WTC11 (cell line): Measurements from ENCODE around the gene GSN. TPM values are rescaled to one million over a fixed set of nuclear protein-coding genes. Genes with fewer than 3 reads are reported as not detected.

Source experiments
- ATAC-seq: fragments of 200-7000 bp; cut with Tn5 transposase; 2 replicates; pipeline ENCODE4 v1.10.0; 2021; ENCODE audit warnings: mild to moderate bottlenecking, moderate library complexity
- CTCF ChIA-PET: fragments of 300-600 bp; sonication (Branson Sonifier 250); formaldehyde crosslinking; loops from one replicate; lab custom pipeline; 2021; ENCODE audit warnings: antibody characterized with exemption; lab: Charles Lee
- POLR2A ChIA-PET: fragments of 350-600 bp; sonication (Branson Sonifier 250); formaldehyde crosslinking; loops from one replicate; lab custom pipeline; 2021; ENCODE audit warnings: antibody characterized with exemption; lab: Charles Lee
- DNase-seq: peaks from one replicate; pipeline ENCODE4 v3.0.0; 2021; ENCODE audit warnings: low spot score
- H3K27ac Mint-ChIP-seq: 2 replicates; pipeline ENCODE4 v1.8.0; 2021; ENCODE audit warnings: mixed read lengths
- H3K27me3 Mint-ChIP-seq: 2 replicates; pipeline ENCODE4 v1.8.0; 2021; ENCODE audit warnings: low read depth, mild to moderate bottlenecking, moderate library complexity, mixed read lengths
- H3K36me3 Mint-ChIP-seq: 2 replicates; pipeline ENCODE4 v1.8.0; 2021; ENCODE audit warnings: mixed read lengths
- H3K4me1 Mint-ChIP-seq: 2 replicates; pipeline ENCODE4 v1.8.0; 2022; ENCODE audit warnings: mixed read lengths
- H3K4me3 Mint-ChIP-seq: 2 replicates; pipeline ENCODE4 v1.8.0; 2021; ENCODE audit warnings: mild to moderate bottlenecking, moderate library complexity, mixed read lengths
- H3K9me3 Mint-ChIP-seq: 2 replicates; pipeline ENCODE4 v1.8.0; 2021; ENCODE audit warnings: mixed read lengths
- AFF4 ChIP-seq: sonication (generic); formaldehyde crosslinking; IDR thresholded peaks from 2 replicates; pipeline ENCODE4 v1.8.1; 2023; ENCODE audit warnings: mild to moderate bottlenecking, missing genetic modification reagents, borderline replicate concordance
- ARID4B ChIP-seq: sonication (generic); formaldehyde crosslinking; IDR thresholded peaks from 2 replicates; pipeline ENCODE4 v1.8.0; 2023; ENCODE audit warnings: missing genetic modification reagents, mild to moderate bottlenecking, borderline replicate concordance
- ELF4 ChIP-seq: sonication (generic); formaldehyde crosslinking; IDR thresholded peaks from 2 replicates; pipeline ENCODE4 v1.8.1; 2022; ENCODE audit warnings: low read depth, mild to moderate bottlenecking, moderate library complexity, missing genetic modification reagents
- ERG ChIP-seq: fragments of 250-450 bp; sonication (Bioruptor Pico); IDR thresholded peaks from 2 replicates; pipeline ENCODE4 v1.8.0; 2021; ENCODE audit warnings: mild to moderate bottlenecking
- GTF2I ChIP-seq: fragments of 250-450 bp; sonication (Bioruptor Pico); conservative IDR thresholded peaks from 2 replicates; pipeline ENCODE4 v1.4.0; 2021; ENCODE audit warnings: mild to moderate bottlenecking
- HMGXB4 ChIP-seq: sonication (generic); formaldehyde crosslinking; IDR thresholded peaks from 2 replicates; pipeline ENCODE4 v1.8.1; 2023; ENCODE audit warnings: mild to moderate bottlenecking, moderate library complexity, missing genetic modification reagents
- JAZF1 ChIP-seq: fragments of 250-450 bp; sonication (Bioruptor Pico); IDR thresholded peaks from 2 replicates; pipeline ENCODE4 v1.9.0; 2021; ENCODE audit warnings: moderate library complexity, mild to moderate bottlenecking, inconsistent platforms
- MXD4 ChIP-seq: fragments of 250-450 bp; sonication (Bioruptor Pico); IDR thresholded peaks from 2 replicates; pipeline ENCODE4 v1.8.0; 2021; ENCODE audit warnings: mild to moderate bottlenecking, moderate library complexity, borderline replicate concordance
- NFYB ChIP-seq: sonication (generic); formaldehyde crosslinking; conservative IDR thresholded peaks from 2 replicates; pipeline ENCODE4 v1.8.0; 2022; ENCODE audit warnings: low read depth, missing genetic modification reagents
- RELA ChIP-seq: sonication (generic); formaldehyde crosslinking; IDR thresholded peaks from 2 replicates; pipeline ENCODE4 v1.8.1; 2022; ENCODE audit warnings: missing genetic modification reagents, mild to moderate bottlenecking, borderline replicate concordance
- SMAD4 ChIP-seq: sonication (generic); formaldehyde crosslinking; IDR thresholded peaks from 2 replicates; pipeline ENCODE4 v1.8.0; 2022; ENCODE audit warnings: mild to moderate bottlenecking, missing genetic modification reagents
- TP53 ChIP-seq: sonication (generic); formaldehyde crosslinking; IDR thresholded peaks from 2 replicates; pipeline ENCODE4 v1.8.1; 2023; ENCODE audit warnings: mild to moderate bottlenecking, missing genetic modification reagents
- USF1 ChIP-seq: sonication (generic); formaldehyde crosslinking; IDR thresholded peaks from 2 replicates; pipeline ENCODE4 v1.8.0; 2022; ENCODE audit warnings: mild to moderate bottlenecking, missing genetic modification reagents
- ZBTB21 ChIP-seq: sonication (generic); formaldehyde crosslinking; IDR thresholded peaks from 2 replicates; pipeline ENCODE4 v1.8.1; 2023; ENCODE audit warnings: mild to moderate bottlenecking, missing genetic modification reagents, borderline replicate concordance
- ZBTB43 ChIP-seq: sonication (generic); formaldehyde crosslinking; IDR thresholded peaks from 2 replicates; pipeline ENCODE4 v1.8.1; 2023; ENCODE audit warnings: mild to moderate bottlenecking, missing genetic modification reagents
- ZNF423 ChIP-seq: fragments of 250-450 bp; sonication (Bioruptor Pico); IDR thresholded peaks from 2 replicates; pipeline ENCODE4 v2.1.2; 2022; ENCODE audit warnings: mild to moderate bottlenecking, moderate library complexity
- ZNF425 ChIP-seq: fragments of 250-450 bp; sonication (Bioruptor Pico); conservative IDR thresholded peaks from 2 replicates; pipeline ENCODE4 v1.9.0; 2021; ENCODE audit warnings: mild to moderate bottlenecking
- total RNA-seq: library from RNA; stranded (reverse); gene quantifications from 3 replicates; pipeline ENCODE4 v1.2.3, GENCODE V29; 2021

The GSN gene
- total RNA-seq, 1 experiment from 2014 or later: 47.0 TPM

GRCh38 chr9:121316852-121317373, 49.0 kb downstream of the GSN start:
- DNase-seq (no peak), ATAC-seq (no peak)
- H3K27ac Mint-ChIP-seq: no peak overlapping the region
- ChIA-PET CTCF (interaction anchor here (1.1 to 2.2 kb wide), 3 partner anchors 28 to 38 kb away, joined by 3 to 4 read pairs (median 4); no protein-coding TSS in a partner anchor), POLR2A (no interaction called here)
- no peak overlapping the region for H3K4me3 Mint-ChIP-seq
- no peaks in the 10 kb centered on the region; the same call in 1 of the 2 replicates for H3K36me3 Mint-ChIP-seq
- no peaks in the 10 kb centered on the region for H3K9me3 Mint-ChIP-seq
- no peaks in the 10 kb centered on the region for H3K4me1 Mint-ChIP-seq
- no peaks in the 10 kb centered on the region for H3K27me3 Mint-ChIP-seq
- TF ChIP-seq TP53 (no peak), SMAD4 (CRISPR knock-in tag) (no peak), ZBTB21 (CRISPR knock-in tag) (no peak), ZBTB43 (no peak), JAZF1 (no peak)

GRCh38 chr9:121317737-121318630, 50.0 kb downstream of the GSN start:
- DNase-seq: no peak
- ChIA-PET CTCF (interaction anchor here (0.7 to 2.2 kb wide), 4 partner anchors 9 to 40 kb away, joined by 3 to 14 read pairs (median 4); no protein-coding TSS in a partner anchor), POLR2A (no interaction called here)
- Mint-ChIP-seq H3K36me3 (peaks cover 8% of the 10 kb centered on the region), H3K27me3 (no peaks in the 10 kb centered on the region), H3K4me1 (no peaks in the 10 kb centered on the region), H3K27ac (no peak overlapping the region), H3K9me3 (peaks cover 5% of the 10 kb centered on the region; the same call in 1 of the 2 replicates), H3K4me3 (no peak overlapping the region)
- ATAC-seq: no peak
- TF ChIP-seq GTF2I (CRISPR knock-in tag): no peak
- TF ChIP-seq ERG (CRISPR knock-in tag): no peak
- TF ChIP-seq HMGXB4 (CRISPR knock-in tag): no peak
- no peak for TF ChIP-seq MXD4 (CRISPR knock-in tag)
- no peak for TF ChIP-seq RELA
- no peak for TF ChIP-seq USF1 (CRISPR knock-in tag)
- TF ChIP-seq AFF4: no peak
- no peak for TF ChIP-seq ZNF423 (CRISPR knock-in tag)
- no peak for TF ChIP-seq ZNF425 (CRISPR knock-in tag)
- TF ChIP-seq ELF4: no peak
- no peak for TF ChIP-seq ARID4B (CRISPR knock-in tag)
- no peak for TF ChIP-seq NFYB (CRISPR knock-in tag)
